T-helper 2 cell treated with Interferon-gamma antibody and Interleukin-4, amounts not matched to agents 100 ng/mL and 5 ng/mL, for 36 hours (primary cell): Measurements from ENCODE around the gene MYO7A. TPM values are rescaled to one million over a fixed set of nuclear protein-coding genes. Genes with fewer than 3 reads are reported as not detected.

Experiments
- intact Hi-C: fragments of 100-400 bp; cut with micrococcal nuclease; formaldehyde crosslinking; loops from one replicate; pipeline ENCODE4 v1.15.1; 2023
- total RNA-seq: library from RNA; stranded (reverse); gene quantifications from 2 replicates; pipeline ENCODE4 v1.2.3, GENCODE V29; 2022

The MYO7A gene
- total RNA-seq = 0.07 and 0.23 TPM in 2 replicates

DNA sequence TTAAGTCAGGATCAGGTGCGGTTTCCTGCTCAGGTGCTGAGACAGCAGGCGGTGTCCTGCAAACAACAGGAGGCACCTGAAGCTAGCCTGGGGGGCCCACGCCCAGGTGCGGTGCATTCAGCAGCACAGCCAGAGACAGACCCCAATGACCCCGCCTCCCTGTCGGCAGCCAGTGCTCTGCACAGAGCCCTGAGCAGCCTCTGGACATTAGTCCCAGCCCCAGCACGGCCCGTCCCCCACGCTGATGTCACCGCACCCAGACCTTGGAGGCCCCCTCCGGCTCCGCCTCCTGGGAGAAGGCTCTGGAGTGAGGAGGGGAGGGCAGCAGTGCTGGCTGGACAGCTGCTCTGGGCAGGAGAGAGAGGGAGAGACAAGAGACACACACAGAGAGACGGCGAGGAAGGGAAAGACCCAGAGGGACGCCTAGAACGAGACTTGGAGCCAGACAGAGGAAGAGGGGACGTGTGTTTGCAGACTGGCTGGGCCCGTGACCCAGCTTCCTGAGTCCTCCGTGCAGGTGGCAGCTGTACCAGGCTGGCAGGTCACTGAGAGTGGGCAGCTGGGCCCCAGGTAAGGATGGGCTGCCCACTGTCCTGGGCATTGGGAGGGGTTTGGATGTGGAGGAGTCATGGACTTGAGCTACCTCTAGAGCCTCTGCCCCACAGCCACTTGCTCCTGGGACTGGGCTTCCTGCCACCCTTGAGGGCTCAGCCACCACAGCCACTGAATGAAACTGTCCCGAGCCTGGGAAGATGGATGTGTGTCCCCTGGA is at the start of gene MYO7A:
MYO7A (plus strand) TSS at position 327 of the 772 bp plus-strand sequence. CDS start 2,389 bp downstream, outside the sequence.
- intact Hi-C loops = loop anchor here (1.0 to 2.0 kb wide), 3 partner anchors 60 to 491 kb away; no protein-coding TSS in a partner anchor

DNA sequence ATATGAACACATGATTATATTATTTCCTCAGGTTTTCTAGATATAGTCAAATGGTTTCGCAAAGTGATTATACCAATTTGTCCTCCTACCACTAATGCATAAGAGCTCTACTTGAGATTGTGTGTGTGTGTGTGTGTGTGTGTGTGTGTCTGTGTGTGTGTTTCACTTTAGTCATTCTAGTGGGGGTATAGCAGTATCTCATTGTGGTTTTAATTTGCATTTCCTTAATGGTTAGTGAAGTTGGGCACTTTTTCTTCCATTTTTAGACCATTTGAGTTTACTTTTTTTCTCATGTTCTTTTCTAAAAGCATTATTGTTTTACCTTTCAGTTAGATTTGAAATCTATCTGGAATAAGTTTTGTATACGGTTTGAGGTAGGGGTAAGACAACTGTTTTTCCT is 48.4 kb upstream of the MYO7A start:
- intact Hi-C loops = no loop called here

DNA sequence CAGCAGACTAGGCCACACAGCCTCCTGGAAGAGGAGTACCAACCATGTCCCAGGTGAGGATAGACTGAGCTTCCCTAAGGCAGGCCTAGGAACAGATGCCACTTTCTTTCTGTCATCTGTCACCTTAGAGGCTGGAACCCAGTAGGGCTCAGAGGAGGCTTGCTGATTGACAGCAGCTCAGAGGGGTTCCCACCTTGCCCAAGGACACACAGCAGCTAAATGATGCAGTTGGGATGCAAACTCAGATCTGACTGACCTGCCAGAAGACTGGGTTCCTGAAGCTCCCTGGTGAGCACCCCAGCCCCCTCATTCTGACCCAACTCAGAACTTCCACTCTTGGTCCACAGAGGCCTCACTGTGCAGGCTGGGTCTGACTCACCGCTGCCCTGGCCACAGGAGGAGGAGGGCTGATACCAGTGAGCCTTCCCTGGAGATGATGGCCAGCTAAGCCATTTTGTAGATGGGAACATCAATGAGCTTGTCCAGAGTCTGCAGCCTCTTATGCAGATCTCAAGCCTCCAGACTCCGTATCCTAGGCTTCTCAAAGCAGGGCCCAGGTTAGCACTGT is 47.3 kb upstream of the MYO7A start:
- intact Hi-C loops = no loop called here

DNA sequence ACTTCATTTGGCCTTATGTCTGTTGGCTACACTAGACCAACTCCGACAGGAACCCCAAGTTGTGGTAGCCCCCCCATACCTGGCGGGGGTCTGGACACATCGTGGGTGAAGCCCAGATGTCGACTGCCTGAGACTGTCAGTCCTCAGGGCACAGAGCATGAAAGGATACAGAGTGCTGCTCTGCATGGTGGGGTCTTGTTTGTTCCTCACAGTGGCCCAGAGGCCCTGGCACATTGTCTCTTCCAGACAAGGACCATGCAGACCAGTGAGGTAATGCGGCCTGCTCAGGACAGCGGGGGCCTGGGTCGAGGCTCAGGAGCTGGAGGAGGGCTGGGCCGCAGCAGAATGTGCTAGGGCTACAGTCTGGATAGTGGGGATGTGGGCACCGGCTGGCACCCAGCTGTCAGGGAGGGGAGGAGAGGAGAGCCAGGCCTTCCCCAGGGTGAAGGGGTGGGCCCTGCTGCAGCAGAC is 46.6 kb upstream of the MYO7A start:
- intact Hi-C loops = no loop called here

DNA sequence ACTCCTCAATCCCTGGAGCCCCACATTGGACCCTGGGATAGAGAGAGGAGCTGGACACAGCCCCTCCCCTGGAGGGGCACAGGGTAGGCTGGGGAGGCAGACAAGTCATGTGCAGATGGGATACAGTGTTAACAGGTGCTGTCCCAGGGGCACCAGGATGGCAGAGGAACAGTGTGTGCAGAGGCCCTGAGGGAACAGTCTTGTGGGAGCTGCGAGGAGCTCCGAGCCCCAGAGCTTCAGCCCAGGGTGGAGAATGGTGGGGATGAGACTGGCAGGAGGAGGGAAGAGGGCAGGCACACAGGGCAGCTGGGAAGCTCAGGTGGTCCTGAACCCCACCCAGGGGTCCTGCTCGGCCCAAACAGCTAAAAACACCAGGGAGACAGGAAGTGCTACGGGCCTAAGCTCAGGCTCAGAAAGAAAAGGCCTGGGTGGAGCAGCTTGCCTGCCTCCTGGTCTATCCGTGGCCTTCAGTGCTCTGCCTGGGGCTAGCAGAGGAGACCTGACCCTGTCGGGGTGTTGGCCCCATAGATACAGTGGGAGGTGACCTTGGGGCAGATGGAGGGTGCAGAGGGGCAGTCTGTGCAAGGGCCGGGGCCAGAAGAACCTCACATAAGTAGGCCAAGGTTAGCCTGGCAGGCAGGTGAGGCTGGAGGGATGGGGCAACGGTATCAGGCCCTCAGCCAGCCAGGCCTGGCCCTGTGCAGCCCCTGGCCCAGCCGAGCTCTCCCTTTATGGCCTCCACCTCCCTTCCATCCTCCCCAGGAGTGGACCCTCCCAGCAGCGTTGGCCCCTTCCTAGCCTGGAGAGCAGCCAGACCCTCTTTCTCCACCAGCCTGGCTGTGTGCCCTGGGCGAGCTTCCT is 45.8 kb upstream of the MYO7A start:
- intact Hi-C loops = loop anchor here (2.0 kb wide), 2 partner anchors 15 to 35 kb away; partner anchors contain the start of gene CAPN5

DNA sequence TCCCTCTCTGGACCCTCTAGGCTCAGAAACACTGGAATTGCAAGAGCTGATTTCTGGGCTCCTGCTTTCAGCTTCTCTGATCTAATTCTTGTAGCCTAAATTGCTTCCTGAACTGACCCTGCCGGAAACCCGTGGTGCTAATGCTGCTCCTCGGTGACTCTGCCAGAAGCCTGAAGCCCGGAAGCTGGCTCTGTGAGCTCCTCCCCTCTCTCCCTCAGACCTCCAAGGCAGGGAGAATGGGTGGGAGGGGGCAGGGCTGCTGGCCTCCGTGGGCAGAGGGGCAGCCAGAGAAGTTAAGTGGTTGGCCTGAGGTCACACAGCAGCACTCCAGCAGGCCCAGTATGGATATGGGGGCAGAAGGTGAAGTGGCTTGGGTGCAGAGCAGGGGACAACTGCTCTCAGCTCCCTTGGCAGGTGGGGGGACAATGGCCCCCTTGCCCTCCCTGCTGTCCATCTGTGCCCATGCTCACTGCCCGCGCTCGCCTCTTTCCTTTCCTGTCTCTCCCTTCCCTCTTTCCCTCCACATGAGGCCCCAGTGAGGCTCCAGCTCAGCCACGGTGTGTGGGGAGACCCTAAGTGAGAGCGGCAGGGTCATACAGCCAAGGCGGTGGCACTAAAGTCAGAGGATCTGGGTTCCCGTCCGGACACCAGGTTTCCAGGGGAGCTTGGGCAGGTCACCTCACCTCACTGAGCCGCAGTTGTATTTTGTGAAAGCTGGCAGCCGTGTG is 45.0 kb upstream of the MYO7A start:
- intact Hi-C loops = loop anchor here (2.0 kb wide), 2 partner anchors 16 to 36 kb away; partner anchors contain the start of gene CAPN5

DNA sequence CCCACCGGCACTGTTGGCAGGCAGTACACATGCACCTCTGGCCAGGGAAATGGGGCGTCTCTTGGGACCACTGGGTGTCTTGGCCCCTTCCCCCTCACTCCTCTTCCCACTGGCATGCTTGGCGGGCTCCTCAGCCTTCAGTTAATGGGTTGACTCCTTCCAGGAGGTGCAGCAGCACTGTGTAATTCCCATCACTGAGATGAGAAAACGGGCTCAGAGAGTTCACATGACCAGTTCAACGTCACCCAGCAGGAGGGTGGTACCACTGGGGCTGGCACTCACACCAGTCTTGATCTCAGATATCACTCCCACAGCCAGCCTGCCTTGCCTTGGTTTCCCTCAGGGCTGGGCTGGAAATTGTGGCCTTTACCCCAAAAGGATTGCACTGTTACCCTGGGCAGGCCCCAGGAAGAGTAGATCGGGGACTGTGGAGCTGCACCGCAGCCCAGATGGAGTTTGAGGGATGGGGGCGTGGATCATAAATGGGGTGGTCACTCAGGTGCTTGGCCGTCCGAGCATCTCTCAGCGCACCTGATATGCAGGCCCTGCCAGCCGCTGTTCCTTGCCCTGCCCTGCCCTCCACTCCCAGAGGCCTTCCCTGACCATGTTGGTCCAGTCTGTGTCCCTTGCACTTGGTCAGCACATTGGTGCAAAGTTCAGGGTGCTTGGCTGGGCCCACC is 44.3 kb upstream of the MYO7A start:
- intact Hi-C loops = loop anchor here (2.0 kb wide), 2 partner anchors 17 to 37 kb away; partner anchors contain the start of gene CAPN5

DNA sequence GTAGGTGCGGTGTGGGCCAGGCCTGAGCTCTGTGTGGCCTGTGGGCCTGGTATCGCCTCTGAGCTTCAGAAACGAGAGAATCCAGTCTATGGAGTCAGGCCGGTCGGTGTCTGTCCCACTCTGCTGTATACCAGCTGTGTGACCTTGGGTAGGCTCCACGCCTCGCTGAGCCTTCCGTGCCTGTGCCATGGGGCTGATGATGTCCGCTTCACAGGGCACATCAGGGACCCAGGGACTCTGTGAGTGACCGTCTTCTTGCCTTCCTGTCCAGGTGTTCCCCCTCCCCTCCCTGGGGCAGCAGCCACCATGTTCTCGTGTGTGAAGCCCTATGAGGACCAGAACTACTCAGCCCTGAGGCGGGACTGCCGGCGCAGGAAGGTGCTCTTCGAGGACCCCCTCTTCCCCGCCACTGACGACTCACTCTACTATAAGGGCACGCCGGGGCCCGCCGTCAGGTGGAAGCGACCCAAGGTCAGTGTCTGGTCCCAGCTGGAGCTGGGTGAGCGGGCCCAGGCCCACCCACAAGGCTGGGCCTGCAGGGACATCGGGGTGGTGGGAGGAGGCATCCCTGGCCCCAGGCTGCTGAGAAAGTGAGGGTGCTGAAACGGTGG is 43.4 kb upstream of the MYO7A start:
- intact Hi-C loops = no loop called here

DNA sequence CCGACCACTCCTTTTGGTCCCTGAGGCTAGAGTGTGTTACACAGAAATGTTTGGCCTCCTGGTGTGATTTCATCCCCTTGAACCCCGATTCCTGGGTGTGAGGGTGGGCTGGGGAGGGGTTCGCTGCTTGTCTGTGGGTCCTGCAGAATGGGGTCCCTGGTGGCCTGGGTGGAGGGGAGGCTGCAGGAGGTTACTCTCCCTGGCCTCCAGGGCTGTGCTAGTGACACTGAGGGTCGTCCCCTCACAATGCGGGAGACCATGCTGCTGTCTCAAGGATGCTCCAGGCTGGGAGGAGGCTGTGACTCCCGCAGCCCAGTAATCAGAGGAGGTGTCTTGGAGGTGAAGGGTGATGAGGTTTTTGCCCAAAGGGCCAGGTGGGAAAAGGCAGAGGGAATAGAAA is 42.4 kb upstream of the MYO7A start:
- intact Hi-C loops = no loop called here

DNA sequence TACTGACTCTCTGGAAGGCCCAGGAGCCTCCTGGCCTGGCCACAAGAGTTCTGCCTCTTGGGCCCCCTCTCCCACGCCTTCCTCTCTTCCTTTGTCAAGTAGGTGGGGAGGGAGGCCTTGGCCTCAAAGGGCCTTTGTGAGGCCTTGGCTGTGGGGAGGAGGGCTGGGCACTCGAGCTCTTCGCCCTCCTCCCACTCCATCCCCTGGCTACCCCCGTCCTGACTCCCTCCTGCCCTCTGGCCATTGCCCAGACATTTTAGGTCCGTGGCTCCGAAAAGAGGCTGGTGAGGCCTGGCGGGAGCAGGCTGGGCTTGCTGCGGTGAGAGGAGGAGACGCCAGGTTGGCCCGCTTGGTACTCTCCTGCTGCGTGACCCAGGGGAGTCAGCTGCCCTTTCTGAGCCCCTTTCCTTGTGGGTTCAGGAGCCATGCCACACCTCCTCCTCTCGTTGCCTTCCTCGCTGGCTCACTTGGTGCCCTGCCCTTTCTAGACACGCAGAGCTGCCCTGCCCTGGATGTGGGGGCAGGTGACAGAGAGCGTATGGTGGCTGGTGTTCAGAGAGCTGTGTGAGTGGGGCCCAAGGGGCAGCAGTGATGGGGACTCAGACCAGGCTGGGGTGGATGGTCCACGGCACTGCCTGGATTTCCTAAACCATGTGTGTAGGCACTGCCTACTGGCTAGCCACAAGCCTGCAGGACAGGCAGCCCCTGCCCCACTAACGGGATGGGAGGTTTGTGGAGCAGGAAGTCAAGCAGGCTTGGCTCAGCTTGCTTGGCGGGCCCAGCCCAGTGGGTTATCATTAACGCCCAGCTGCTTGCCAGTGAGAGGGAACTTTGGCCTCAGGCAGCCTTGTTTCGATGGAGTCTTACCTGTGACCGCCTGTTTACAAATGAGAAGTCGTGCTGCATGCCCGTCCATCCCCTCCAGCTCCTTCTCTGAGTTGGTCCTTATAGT is 41.2 kb upstream of the MYO7A start:
- intact Hi-C loops = no loop called here

DNA sequence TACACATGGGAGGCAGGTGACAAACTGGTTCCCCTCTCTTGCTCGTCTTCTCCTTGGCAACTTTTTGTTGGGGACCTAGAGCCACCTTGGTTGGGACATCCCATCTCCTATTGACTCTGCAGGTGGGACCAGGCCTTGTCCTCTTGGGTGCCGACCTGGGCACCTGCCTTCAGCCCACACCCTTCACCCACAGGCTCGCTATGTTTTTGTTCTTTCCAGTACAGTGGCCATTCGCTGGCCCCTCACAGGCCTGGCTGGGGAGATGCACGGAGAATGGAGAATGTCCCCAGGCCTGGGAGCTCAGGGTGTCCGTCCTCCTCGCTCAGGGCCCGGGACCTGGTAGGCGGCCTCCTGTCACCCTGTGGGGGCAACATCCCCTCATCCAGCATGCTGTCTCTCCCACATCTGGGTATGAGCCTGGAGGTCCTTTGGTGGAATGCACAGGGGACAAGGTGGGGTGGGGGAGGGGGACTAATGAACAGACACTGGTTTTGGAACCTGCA is 40.3 kb upstream of the MYO7A start:
- intact Hi-C loops = no loop called here

DNA sequence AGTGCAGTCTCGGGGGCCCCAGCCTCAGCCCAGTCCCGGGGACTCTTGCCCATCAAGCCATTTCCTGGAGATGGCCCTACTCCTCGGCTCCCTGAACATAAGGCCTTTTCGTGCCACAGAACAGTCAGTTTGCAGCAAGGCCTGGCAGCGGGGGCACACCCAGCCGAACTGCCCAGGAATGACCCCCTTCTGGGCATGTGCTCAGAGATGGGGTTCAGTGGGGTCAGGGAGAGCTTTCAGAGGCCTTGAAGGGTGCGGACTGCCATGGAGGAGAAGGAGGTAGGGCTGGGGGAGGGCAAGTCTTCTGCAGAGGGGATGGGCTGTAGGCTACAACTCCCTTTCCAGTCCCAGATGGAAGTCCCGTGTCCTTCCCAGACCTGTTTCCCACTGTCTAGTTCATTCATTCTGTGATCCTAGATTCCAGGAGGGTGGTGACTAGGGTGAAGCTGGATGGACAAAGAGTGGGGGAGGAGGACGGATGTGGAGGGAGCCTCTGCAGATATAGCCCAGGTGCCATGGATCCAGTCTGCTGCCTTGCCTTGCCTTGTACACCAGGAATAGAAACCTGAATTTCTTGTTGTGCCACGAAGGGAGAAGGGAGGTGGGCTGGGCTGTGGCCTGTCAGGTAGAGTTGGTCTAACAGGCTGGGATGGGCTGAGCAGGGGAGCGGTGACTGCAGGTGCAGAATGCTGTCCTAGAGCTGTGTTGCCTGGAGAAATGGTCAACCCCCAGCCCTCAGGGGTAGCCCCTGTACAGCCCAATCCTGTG is 39.6 kb upstream of the MYO7A start:
- intact Hi-C loops = no loop called here

DNA sequence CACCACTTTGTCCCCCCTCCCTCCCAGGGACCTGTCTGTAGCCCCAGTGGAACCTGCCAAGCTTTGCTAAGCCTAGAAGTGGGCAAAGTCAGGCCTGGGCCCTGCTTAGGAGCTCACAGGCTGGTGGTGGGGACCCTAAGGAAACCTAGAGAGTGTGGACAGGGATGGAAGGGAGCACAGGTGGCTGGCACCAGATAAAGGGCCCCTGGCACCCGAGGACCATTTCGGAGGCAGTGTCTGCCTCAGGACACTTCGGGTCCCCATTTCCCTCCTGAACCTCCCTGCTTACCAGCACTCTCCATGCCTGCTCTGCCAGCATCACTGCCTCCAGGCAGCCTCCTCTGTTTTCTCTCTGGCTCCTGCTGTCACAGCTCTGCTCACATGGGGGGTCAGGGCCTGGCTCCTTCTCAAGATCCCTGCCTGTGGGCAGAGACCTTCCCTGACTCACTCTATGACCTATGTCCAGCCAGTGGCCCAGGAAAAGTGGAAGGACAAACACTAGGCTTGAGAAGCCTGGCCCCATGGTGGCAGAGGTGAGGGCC is 39.0 kb upstream of the MYO7A start:
- intact Hi-C loops = no loop called here

DNA sequence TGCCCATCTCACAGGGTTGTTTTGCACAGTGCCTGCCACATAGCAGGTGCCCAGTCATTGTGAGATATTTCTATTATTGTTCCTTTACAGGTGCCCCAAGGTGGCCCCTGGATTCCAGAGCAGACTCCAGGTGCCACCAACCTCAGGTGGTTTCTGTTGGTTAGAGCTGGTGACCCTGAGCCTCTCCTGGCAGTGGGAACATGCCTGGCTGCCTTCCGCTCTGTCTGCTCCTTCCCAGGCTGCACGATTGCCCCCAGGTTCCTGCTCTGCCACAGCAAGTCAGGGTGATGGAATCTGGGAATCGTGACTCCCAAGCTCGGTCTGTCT is 38.0 kb upstream of the MYO7A start:
- intact Hi-C loops = loop anchor here (2.0 to 5.0 kb wide), 3 partner anchors 23 to 358 kb away; partner anchors contain the start of gene CAPN5

DNA sequence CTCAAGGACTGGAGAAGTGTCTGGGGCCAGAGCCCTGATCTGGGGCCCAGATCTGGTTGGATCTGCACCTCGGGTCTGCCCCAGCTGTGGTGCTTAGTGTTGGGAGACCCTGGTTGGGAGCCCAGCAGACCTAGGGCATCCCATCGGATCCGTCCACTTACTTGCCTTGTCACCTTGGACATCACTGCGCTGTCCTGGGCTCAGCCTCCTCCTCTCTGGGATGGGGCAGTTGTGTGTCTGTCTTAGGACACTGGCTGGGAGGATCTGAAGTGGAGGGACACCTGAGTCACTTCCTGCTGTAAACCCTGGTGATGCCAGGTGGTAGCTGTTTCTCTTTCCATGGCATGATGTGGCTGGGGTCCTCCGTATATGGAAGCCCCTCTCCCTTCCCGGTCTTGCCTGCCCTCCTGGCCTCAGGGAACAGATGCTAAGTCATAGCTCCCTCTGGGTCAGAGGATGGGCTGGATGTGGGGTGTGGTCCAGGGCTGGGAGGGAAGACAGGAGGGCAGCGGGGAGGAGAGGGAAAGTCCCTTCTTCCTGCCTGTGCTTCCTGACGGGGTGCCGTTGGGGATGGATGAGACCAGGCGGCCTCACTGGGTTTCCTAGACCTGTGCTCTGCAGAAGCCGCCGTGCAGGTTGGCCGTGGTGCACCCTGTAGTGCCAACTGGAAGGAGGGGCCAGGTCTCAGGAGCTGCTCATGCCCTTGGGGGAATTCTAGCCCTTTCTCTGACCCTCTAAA is 37.5 kb upstream of the MYO7A start:
- intact Hi-C loops = loop anchor here (1.0 to 5.0 kb wide), 4 partner anchors 24 to 358 kb away; partner anchors contain the start of gene CAPN5

DNA sequence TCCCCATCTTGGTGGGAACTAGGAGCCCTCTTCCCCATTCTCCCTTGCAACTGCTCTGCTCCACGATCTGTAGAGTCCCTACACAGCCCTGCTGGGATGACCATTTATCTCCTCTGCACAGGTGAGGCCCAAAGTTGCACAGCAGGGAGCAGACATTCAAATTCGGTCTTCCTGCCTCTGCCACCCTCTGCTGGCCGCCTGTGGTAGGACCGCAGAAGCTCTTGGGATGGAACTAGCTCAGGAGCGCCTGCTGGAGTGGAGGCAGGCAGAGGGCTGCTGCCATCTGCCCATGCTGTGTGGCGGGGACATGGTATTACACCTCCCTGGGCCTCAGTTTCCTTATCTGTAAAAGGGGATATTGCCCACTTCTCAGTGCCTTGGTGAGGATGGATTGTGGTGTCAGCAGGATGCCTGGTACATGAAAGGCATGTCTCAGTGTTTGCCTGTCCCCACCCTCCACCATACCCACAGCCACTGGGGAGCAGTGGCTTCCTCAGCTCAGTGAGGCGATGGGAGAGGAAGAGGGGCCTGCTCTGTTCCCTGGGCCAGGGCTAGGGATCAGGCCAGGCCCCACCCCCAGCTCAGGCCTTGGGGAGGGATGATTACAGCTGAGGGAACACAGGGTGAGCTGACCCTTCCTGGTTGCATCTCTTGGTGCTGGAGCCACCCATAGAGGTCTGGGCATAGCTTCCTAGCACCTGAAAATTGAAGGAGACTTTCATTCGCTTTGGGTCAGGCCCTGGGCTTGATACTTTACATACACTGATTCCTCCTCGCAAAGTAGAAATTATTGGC is 36.7 kb upstream of the MYO7A start:
- intact Hi-C loops = loop anchor here (1.0 to 5.0 kb wide), 4 partner anchors 25 to 359 kb away; partner anchors contain the start of gene CAPN5
